HEK293 (cell line): ENCODE measurements around the gene LILRA5.

Experiments
- CTCF ChIA-PET: fragments of 350-600 bp; formaldehyde crosslinking; extraction: SDS; loops from one replicate; lab custom pipeline; 2021; ENCODE audit warnings: antibody characterized with exemption; lab: Yijun Ruan, JAX
- POLR2A ChIA-PET: fragments of 300-600 bp; formaldehyde crosslinking; extraction: SDS; loops from one replicate; lab custom pipeline; 2020; ENCODE audit warnings: antibody characterized with exemption, inconsistent platforms; lab: Yijun Ruan, JAX
- H3K27ac ChIP-seq: fragments of 200-500 bp; sonication (Bioruptor generic); 2 replicates; pipeline ENCODE4 v1.5.1; 2014; ENCODE audit warnings: low read depth, low read length, control low read depth, inconsistent platforms; ENCODE audit errors: extremely low read depth
- H3K36me3 ChIP-seq, 2 experiments: fragments of 200-500 bp in 1 of 2; sonication (Bioruptor generic) in 1 of 2; 1 replicate in 1 of 2; 2 replicates in 1 of 2; pipeline ENCODE4 v1.5.1; 2014 to 2017; ENCODE audit warnings: inconsistent platforms in 2 of 2, low read length in 2 of 2; ENCODE audit not compliant: control insufficient read depth in 2 of 2, insufficient read depth in 1 of 2
- H3K4me1 ChIP-seq: fragments of 200-500 bp; sonication (Bioruptor generic); 2 replicates; pipeline ENCODE4 v1.5.1; 2014; ENCODE audit warnings: mild to moderate bottlenecking, low read length, inconsistent platforms; ENCODE audit not compliant: control insufficient read depth, insufficient read depth
- H3K4me3 ChIP-seq: 2 replicates; pipeline ENCODE4 v1.5.1; 2011; ENCODE audit warnings: low read depth, mild to moderate bottlenecking, control low read depth, low read length, moderate library complexity
- H3K9me3 ChIP-seq: fragments of 200-500 bp; sonication (Bioruptor generic); 2 replicates; pipeline ENCODE4 v1.5.1; 2014; ENCODE audit warnings: low read depth, low read length, inconsistent platforms; ENCODE audit not compliant: control insufficient read depth, insufficient read depth
- BCL11B ChIP-seq: fragments of 450-650 bp; formaldehyde crosslinking; IDR thresholded peaks from 2 replicates; pipeline ENCODE4 v1.5.1; 2016; ENCODE audit warnings: low read depth, missing biosample characterization, missing genetic modification characterization
- MEIS1 ChIP-seq: sonication (generic); formaldehyde crosslinking; IDR thresholded peaks from 2 replicates; pipeline ENCODE4 v1.8.1; 2022; ENCODE audit warnings: missing genetic modification reagents, mild to moderate bottlenecking, borderline replicate concordance
- PRDM10 ChIP-seq: fragments of 450-650 bp; formaldehyde crosslinking; IDR thresholded peaks from 2 replicates; pipeline ENCODE4 v1.5.1; 2016; ENCODE audit warnings: missing biosample characterization, missing genetic modification characterization
- TSHZ1 ChIP-seq: fragments of 450-650 bp; formaldehyde crosslinking; IDR thresholded peaks from 2 replicates; pipeline ENCODE4 v1.5.1; 2016; ENCODE audit warnings: missing biosample characterization, missing genetic modification characterization, borderline replicate concordance
- ZEB2 ChIP-seq: fragments of 450-650 bp; formaldehyde crosslinking; IDR thresholded peaks from 2 replicates; pipeline ENCODE4 v1.5.1; 2016; ENCODE audit warnings: missing biosample characterization, missing genetic modification characterization
- ZNF2 ChIP-seq: fragments of 450-650 bp; formaldehyde crosslinking; IDR thresholded peaks from 2 replicates; pipeline ENCODE4 v1.5.1; 2016; ENCODE audit warnings: missing biosample characterization, missing genetic modification characterization
- ZNF24 ChIP-seq: fragments of 450-650 bp; formaldehyde crosslinking; IDR thresholded peaks from 2 replicates; pipeline ENCODE4 v1.5.1; 2016; ENCODE audit warnings: missing biosample characterization, missing genetic modification characterization
- ZNF26 ChIP-seq: fragments of 450-650 bp; formaldehyde crosslinking; IDR thresholded peaks from 2 replicates; pipeline ENCODE4 v1.5.1; 2016; ENCODE audit warnings: missing biosample characterization, missing genetic modification characterization
- ZNF274 ChIP-seq, 2 experiments: fragments of 200-500 bp in 1 of 2; fragments of 450-650 bp in 1 of 2; sonication (Bioruptor generic) in 1 of 2; formaldehyde crosslinking in 1 of 2; IDR thresholded peaks; 2 replicates each; pipeline versions ENCODE4 v1.5.1 to v1.6.1; 2014 to 2016; ENCODE audit warnings: borderline replicate concordance in 1 of 2, inconsistent platforms in 1 of 2, low read length in 1 of 2, missing biosample characterization in 1 of 2, missing genetic modification characterization in 1 of 2
- ZNF341 ChIP-seq: fragments of 450-650 bp; formaldehyde crosslinking; IDR thresholded peaks from 2 replicates; pipeline ENCODE4; 2016; ENCODE audit warnings: low read depth, missing biosample characterization, missing genetic modification characterization
- ZNF510 ChIP-seq: fragments of 450-650 bp; formaldehyde crosslinking; IDR thresholded peaks from 2 replicates; pipeline ENCODE4 v1.5.1; 2018; ENCODE audit warnings: mild to moderate bottlenecking, missing genetic modification characterization, missing biosample characterization; ENCODE audit not compliant: insufficient replicate concordance
- ZNF514 ChIP-seq: fragments of 450-650 bp; formaldehyde crosslinking; IDR thresholded peaks from 2 replicates; pipeline ENCODE4 v1.5.1; 2016; ENCODE audit warnings: missing biosample characterization, missing genetic modification characterization
- ZNF530 ChIP-seq: fragments of 450-650 bp; formaldehyde crosslinking; IDR thresholded peaks from 2 replicates; pipeline ENCODE4 v1.5.1; 2016; ENCODE audit warnings: low read depth, missing biosample characterization, missing genetic modification characterization
- ZNF558 ChIP-seq: fragments of 450-650 bp; formaldehyde crosslinking; IDR thresholded peaks from 2 replicates; pipeline ENCODE4 v1.5.1; 2016; ENCODE audit warnings: missing biosample characterization, missing genetic modification characterization
- ZNF624 ChIP-seq: fragments of 450-650 bp; formaldehyde crosslinking; IDR thresholded peaks from 2 replicates; pipeline ENCODE4 v1.5.1; 2017; ENCODE audit warnings: missing biosample characterization, missing genetic modification characterization
- ZNF791 ChIP-seq: fragments of 450-650 bp; formaldehyde crosslinking; IDR thresholded peaks from 2 replicates; pipeline ENCODE4 v1.5.1; 2016; ENCODE audit warnings: missing biosample characterization, missing genetic modification characterization
- ZSCAN23 ChIP-seq: fragments of 450-650 bp; formaldehyde crosslinking; IDR thresholded peaks from 2 replicates; pipeline ENCODE4 v1.5.1; 2016; ENCODE audit warnings: missing biosample characterization, missing genetic modification characterization
- TF ChIP-seq, protein P1 (sequence below): fragments of 450-650 bp; formaldehyde crosslinking; IDR thresholded peaks from 2 replicates; pipeline ENCODE4 v1.5.1; 2016; ENCODE audit warnings: missing biosample characterization, missing genetic modification characterization
- TF ChIP-seq, protein P2 (sequence below): fragments of 450-650 bp; formaldehyde crosslinking; IDR thresholded peaks from 2 replicates; pipeline ENCODE4 v1.5.1; 2016; ENCODE audit warnings: missing biosample characterization, missing genetic modification characterization

The LILRA5 gene

DNA sequence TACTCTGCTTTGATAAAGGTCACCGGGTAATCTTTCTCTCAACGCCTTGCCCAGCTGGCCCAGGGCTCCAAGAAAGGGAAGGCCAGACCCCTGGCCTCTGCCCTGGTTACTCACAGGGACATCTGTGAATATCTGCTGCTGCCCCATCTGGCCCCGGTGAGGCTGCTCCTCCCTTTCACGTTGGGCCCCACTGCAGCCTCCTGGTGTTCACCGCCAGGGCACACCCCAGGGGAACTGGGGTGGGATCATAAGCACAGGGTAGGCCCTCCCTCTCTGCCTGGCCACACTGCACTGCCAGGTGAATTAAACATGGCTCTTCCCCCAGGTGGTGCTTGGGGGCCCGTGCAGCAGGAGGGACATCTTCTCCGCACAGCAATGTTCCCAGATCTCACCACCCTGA lies 39.1 kb upstream of the LILRA5 start:
- Histone ChIP-seq H3K27ac (no peak overlapping the region), H3K9me3 (no peaks in the 10 kb centered on the region), H3K4me1 (no peaks in the 10 kb centered on the region), H3K36me3 (no peaks in the 10 kb centered on the region), H3K4me3 (no peak overlapping the region)
- ChIA-PET POLR2A (no interaction called here), CTCF (no interaction called here)
- TF ChIP-seq ZNF791 (tag by site-specific recombination): no peak
- TF ChIP-seq ZEB2: no peak
- no peak for TF ChIP-seq PRDM10 (tag by site-specific recombination)
- TF ChIP-seq BCL11B (tag by site-specific recombination): no peak
- no peak for TF ChIP-seq ZNF530 (tag by site-specific recombination)
- TF ChIP-seq, protein P1, sequence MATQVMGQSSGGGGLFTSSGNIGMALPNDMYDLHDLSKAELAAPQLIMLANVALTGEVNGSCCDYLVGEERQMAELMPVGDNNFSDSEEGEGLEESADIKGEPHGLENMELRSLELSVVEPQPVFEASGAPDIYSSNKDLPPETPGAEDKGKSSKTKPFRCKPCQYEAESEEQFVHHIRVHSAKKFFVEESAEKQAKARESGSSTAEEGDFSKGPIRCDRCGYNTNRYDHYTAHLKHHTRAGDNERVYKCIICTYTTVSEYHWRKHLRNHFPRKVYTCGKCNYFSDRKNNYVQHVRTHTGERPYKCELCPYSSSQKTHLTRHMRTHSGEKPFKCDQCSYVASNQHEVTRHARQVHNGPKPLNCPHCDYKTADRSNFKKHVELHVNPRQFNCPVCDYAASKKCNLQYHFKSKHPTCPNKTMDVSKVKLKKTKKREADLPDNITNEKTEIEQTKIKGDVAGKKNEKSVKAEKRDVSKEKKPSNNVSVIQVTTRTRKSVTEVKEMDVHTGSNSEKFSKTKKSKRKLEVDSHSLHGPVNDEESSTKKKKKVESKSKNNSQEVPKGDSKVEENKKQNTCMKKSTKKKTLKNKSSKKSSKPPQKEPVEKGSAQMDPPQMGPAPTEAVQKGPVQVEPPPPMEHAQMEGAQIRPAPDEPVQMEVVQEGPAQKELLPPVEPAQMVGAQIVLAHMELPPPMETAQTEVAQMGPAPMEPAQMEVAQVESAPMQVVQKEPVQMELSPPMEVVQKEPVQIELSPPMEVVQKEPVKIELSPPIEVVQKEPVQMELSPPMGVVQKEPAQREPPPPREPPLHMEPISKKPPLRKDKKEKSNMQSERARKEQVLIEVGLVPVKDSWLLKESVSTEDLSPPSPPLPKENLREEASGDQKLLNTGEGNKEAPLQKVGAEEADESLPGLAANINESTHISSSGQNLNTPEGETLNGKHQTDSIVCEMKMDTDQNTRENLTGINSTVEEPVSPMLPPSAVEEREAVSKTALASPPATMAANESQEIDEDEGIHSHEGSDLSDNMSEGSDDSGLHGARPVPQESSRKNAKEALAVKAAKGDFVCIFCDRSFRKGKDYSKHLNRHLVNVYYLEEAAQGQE (tag by site-specific recombination): no peak
- TF ChIP-seq ZNF510 (tag by site-specific recombination): no peak
- TF ChIP-seq ZNF2: no peak
- no peak for TF ChIP-seq ZNF514 (tag by site-specific recombination)

DNA sequence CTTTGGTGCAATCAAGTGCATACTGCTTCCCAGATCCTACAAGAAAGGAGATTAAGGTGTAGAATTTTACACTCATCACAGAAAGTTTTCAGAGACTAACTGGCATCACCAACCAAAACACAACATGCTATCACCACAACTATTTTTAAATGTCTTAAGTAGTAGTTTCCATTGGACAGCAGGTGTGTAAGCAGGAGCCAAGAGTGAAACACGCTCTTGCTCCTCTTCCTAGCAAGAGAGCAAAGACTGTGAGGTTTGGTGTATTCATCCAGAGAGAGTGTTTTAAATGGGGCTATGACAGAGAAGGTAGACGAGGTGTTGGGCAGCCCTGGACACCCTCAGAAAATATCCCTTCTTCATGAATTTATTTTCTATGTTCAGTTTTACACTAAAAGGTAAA lies 38.5 kb upstream of the LILRA5 start:
- Histone ChIP-seq H3K36me3 (no peaks in the 10 kb centered on the region), H3K4me3 (no peak overlapping the region), H3K9me3 (no peaks in the 10 kb centered on the region), H3K27ac (no peak overlapping the region), H3K4me1 (no peaks in the 10 kb centered on the region)
- CTCF ChIA-PET: interaction anchor here (1.0 kb wide), 1 partner anchor 27 kb away, joined by 3 read pairs; no protein-coding TSS in a partner anchor
- POLR2A ChIA-PET: no interaction called here
- TF ChIP-seq, protein P2, sequence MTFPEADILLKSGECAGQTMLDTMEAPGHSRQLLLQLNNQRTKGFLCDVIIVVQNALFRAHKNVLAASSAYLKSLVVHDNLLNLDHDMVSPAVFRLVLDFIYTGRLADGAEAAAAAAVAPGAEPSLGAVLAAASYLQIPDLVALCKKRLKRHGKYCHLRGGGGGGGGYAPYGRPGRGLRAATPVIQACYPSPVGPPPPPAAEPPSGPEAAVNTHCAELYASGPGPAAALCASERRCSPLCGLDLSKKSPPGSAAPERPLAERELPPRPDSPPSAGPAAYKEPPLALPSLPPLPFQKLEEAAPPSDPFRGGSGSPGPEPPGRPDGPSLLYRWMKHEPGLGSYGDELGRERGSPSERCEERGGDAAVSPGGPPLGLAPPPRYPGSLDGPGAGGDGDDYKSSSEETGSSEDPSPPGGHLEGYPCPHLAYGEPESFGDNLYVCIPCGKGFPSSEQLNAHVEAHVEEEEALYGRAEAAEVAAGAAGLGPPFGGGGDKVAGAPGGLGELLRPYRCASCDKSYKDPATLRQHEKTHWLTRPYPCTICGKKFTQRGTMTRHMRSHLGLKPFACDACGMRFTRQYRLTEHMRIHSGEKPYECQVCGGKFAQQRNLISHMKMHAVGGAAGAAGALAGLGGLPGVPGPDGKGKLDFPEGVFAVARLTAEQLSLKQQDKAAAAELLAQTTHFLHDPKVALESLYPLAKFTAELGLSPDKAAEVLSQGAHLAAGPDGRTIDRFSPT: no peak
- TF ChIP-seq ZNF558 (tag by site-specific recombination): no peak
- TF ChIP-seq ZNF274 (IDR thresholded peaks at IDR 0.05; ENCODE audit: low read length): no peak
- TF ChIP-seq ZNF274 (tag by site-specific recombination; IDR thresholded peaks at IDR 0.05; ENCODE audit: borderline replicate concordance): no peak
- TF ChIP-seq ZNF624 (tag by site-specific recombination): no peak
- no peak for TF ChIP-seq ZSCAN23 (tag by site-specific recombination)
- no peak for TF ChIP-seq ZNF341
- no peak for TF ChIP-seq TSHZ1
- no peak for TF ChIP-seq ZNF510 (tag by site-specific recombination)
- TF ChIP-seq ZNF26 (tag by site-specific recombination): no peak
- TF ChIP-seq MEIS1 (CRISPR knock-in tag): no peak
- no peak for TF ChIP-seq ZNF24 (tag by site-specific recombination)
